Mesendoderm (in vitro differentiated cells): ENCODE data around the gene ACACB.

ENCODE experiments used
- DNase-seq: peaks from one replicate; pipeline ENCODE4 v3.0.0; 2013
- H2AK5ac ChIP-seq: 2 replicates; pipeline ENCODE4 v1.6.1; 2013; ENCODE audit warnings: low read length, inconsistent platforms
- H2BK120ac ChIP-seq: 2 replicates; pipeline ENCODE4 v1.6.1; 2013; ENCODE audit warnings: low read depth, mild to moderate bottlenecking, low read length, moderate library complexity, mixed read lengths
- H2BK15ac ChIP-seq: replicated peaks from 2 replicates; pipeline ENCODE4 v1.6.1; 2013; ENCODE audit warnings: low read depth, mild to moderate bottlenecking, moderate library complexity
- H2BK5ac ChIP-seq: 2 replicates; pipeline ENCODE4 v1.6.1; 2013; ENCODE audit warnings: low read length, inconsistent platforms
- H3K18ac ChIP-seq: 2 replicates; pipeline ENCODE4 v1.6.1; 2013; ENCODE audit warnings: mild to moderate bottlenecking, low read length, mixed read lengths
- H3K23ac ChIP-seq: one replicate; pipeline ENCODE4 v1.6.1; 2013; ENCODE audit warnings: low read length
- H3K27ac ChIP-seq: 2 replicates; pipeline ENCODE4 v1.5.1; 2013; ENCODE audit warnings: low read depth, mild to moderate bottlenecking, inconsistent platforms, low read length, moderate library complexity
- H3K27me3 ChIP-seq: 2 replicates; pipeline ENCODE4 v1.6.1; 2013; ENCODE audit warnings: low read length, control low read depth, mild to moderate bottlenecking, inconsistent platforms; ENCODE audit not compliant: insufficient read depth, poor library complexity
- H3K36me3 ChIP-seq: 2 replicates; pipeline ENCODE4 v1.6.1; 2013; ENCODE audit warnings: low read length, inconsistent platforms; ENCODE audit not compliant: control insufficient read depth, insufficient read depth
- H3K4ac ChIP-seq: one replicate; pipeline ENCODE4 v1.6.1; 2013; ENCODE audit warnings: low read depth, mild to moderate bottlenecking, low read length, moderate library complexity
- H3K4me1 ChIP-seq: 2 replicates; pipeline ENCODE4 v1.6.1; 2013; ENCODE audit warnings: low read depth, low read length, inconsistent platforms; ENCODE audit not compliant: control insufficient read depth
- H3K4me2 ChIP-seq: 2 replicates; pipeline ENCODE4 v1.6.1; 2013; ENCODE audit warnings: low read length
- H3K4me3 ChIP-seq: 2 replicates; pipeline ENCODE4 v1.5.1; 2013; ENCODE audit warnings: mild to moderate bottlenecking, low read length
- H3K56ac ChIP-seq: one replicate; pipeline ENCODE4 v1.6.1; 2013; ENCODE audit warnings: low read length
- H3K79me1 ChIP-seq: 2 replicates; pipeline ENCODE4 v1.6.1; 2013; ENCODE audit warnings: low read length, inconsistent platforms
- H3K79me2 ChIP-seq: 2 replicates; pipeline ENCODE4 v1.6.1; 2013; ENCODE audit warnings: mild to moderate bottlenecking, low read length; ENCODE audit not compliant: control insufficient read depth, insufficient read depth
- H3K9ac ChIP-seq: 2 replicates; pipeline ENCODE4 v1.6.1; 2013; ENCODE audit warnings: low read length, inconsistent platforms
- H4K5ac ChIP-seq: one replicate; pipeline ENCODE4 v1.6.1; 2013; ENCODE audit warnings: low read length
- H4K8ac ChIP-seq: one replicate; pipeline ENCODE4 v1.6.1; 2013; ENCODE audit warnings: low read depth, mild to moderate bottlenecking, control low read depth, low read length, moderate library complexity
- WGBS: extraction: QIAGEN DNeasy Blood & Tissue Kit; methylation state at CpG from one replicate; pipeline ENCODE4 v1.1.7; 2013; ENCODE audit warnings: low lambda C conversion rate, missing lambda C conversion rate; ENCODE audit not compliant: insufficient coverage; ENCODE audit errors: extremely low coverage; 5-methylcytosine and 5-hydroxymethylcytosine counted together

Gene ACACB

DNA sequence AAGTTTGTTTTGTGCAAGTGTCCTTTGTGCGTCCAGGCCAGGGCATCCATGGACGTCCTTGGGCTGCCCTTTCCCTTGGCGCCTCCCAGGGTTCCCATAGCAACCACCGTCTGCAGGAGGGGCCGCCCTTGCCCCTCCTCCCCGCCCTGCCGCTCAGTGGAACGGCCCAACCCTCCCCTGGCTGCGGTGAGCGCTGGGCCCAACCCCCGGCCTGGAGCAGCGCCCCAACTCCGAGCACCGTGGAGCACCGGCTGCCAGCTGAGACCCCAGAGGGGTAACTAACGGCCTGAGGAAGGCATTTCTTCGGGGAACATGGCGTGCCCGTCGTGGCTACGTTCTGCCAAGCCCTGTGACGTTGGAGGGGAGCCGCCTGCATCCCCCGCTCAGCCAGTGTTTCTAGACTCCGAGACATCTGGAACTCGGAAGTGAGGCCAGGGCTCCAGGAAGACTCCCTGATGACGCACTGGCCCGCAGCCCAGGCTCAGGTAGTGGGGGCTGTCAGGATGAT lies 5.3 kb upstream of the ACACB start:
- no peak overlapping the region for H3K4ac ChIP-seq
- peak overlapping the region; percentile 41 for H3K4me3 ChIP-seq
- no peak overlapping the region for H3K18ac ChIP-seq
- H2BK120ac ChIP-seq, result no peak overlapping the region
- H3K23ac ChIP-seq, result no peak overlapping the region
- H3K4me1 ChIP-seq, result no peaks in the 10 kb centered on the region
- H3K79me2 ChIP-seq, result no peaks in the 10 kb centered on the region
- no peak overlapping the region for H4K8ac ChIP-seq
- DNase-seq, result peak; percentile 88
- no CpG with 5 or more reads among the region's 28 CpGs for WGBS
- peaks cover 6% of the 10 kb centered on the region for H3K36me3 ChIP-seq
- no peak overlapping the region for H2BK5ac ChIP-seq
- no peak overlapping the region for H4K5ac ChIP-seq
- H3K9ac ChIP-seq, result peak overlapping the region; percentile 69
- no peaks in the 10 kb centered on the region for H3K79me1 ChIP-seq
- no peak overlapping the region for H3K27ac ChIP-seq
- peak overlapping the region; percentile 78 for H3K56ac ChIP-seq
- peak overlapping the region; percentile 67 for H3K4me2 ChIP-seq
- no peaks in the 10 kb centered on the region for H3K27me3 ChIP-seq
- H2BK15ac ChIP-seq, result no peak overlapping the region
- H2AK5ac ChIP-seq, result no peak overlapping the region

DNA sequence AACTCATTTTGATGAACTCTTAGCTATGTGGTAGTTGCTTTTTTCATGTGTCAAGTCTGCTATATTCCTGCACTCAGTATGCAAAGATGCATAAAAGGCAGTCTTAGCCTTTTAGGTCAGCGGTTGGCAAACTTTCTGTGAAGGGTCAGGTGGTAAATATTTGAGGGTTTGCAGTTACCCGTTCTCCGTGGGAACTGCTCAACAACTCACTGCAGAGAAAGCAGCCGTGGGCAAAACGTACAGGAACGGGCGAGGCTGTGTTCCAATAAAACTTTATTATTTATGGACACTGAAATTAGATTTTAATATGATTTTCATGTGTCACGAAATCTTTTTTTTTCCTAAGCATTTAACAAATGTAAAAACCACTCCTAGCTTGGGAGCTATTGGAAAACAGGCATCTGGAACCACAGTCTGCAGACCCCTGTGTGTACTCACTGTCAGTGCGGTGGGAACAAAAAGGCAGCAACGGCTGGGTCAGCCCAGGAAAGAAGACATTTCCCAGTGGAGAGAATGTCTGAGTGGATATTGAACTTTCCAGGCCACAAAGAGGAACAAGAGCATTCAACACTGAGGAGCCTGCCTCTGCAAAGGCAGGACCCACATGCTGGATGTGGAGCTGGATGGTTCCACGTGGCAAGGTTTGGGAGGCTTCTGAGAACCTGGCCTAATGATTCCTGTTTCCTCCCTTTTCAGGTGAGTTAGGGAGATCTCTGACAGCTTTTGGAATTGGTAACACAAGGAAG lies 3.5 kb upstream of the ACACB start:
- no peak overlapping the region for H3K4ac ChIP-seq
- no peaks in the 10 kb centered on the region for H3K79me1 ChIP-seq
- no peaks in the 10 kb centered on the region for H3K79me2 ChIP-seq
- H2AK5ac ChIP-seq, result no peak overlapping the region
- no peak overlapping the region for H2BK120ac ChIP-seq
- H3K56ac ChIP-seq, result no peak overlapping the region
- no peak overlapping the region for H3K4me3 ChIP-seq
- no CpG with 5 or more reads among the region's 11 CpGs for WGBS
- peaks cover 3% of the 10 kb centered on the region for H3K36me3 ChIP-seq
- no peak overlapping the region for H3K4me2 ChIP-seq
- H3K27ac ChIP-seq, result no peak overlapping the region
- no peak overlapping the region for H3K18ac ChIP-seq
- no peak overlapping the region for H4K5ac ChIP-seq
- H3K27me3 ChIP-seq, result no peaks in the 10 kb centered on the region
- H2BK5ac ChIP-seq, result no peak overlapping the region
- no peak for DNase-seq
- no peak overlapping the region for H4K8ac ChIP-seq
- no peak overlapping the region for H3K23ac ChIP-seq
- no peak overlapping the region for H3K9ac ChIP-seq
- H3K4me1 ChIP-seq, result no peaks in the 10 kb centered on the region
- H2BK15ac ChIP-seq, result no peak overlapping the region

DNA sequence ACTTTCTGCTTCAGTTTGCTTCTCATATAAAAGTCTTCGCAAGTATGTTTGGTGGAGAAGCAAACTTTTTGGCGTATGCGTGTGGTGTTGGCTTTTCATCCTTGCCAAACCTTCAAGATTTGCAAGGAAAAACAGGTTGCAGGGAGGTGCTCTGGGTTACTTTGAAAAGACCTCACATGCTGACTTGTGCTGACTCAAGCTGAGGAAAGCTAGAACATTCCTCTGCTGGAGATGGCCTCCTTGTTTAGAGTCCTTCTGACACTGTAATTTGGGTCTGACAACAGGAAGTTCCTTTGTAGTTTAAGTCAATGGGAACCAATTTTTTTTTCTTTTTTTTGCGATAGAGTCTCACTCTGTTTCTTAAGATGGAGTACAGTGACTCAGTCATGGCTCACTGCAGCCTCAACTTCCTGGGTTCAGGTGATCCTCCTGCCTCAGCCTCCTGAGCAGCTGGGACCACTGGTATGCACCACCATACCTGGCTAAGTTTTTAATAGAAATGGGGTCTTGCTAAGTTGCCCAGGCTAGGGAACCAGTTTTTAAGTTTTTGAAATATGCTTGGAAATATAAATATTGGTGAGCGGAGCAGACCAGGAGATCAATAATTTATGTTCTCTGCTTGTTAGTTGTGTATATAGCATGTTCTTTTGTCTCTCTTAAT lies 2.6 kb upstream of the ACACB start:
- no peak overlapping the region for H3K18ac ChIP-seq
- no peak overlapping the region for H3K9ac ChIP-seq
- H3K36me3 ChIP-seq, result peaks cover 3% of the 10 kb centered on the region
- no peak overlapping the region for H3K4me2 ChIP-seq
- no peaks in the 10 kb centered on the region for H3K27me3 ChIP-seq
- no peak overlapping the region for H3K27ac ChIP-seq
- no CpG with 5 or more reads among the region's 5 CpGs for WGBS
- H2BK120ac ChIP-seq, result no peak overlapping the region
- no peak overlapping the region for H2AK5ac ChIP-seq
- no peaks in the 10 kb centered on the region for H3K79me1 ChIP-seq
- no peaks in the 10 kb centered on the region for H3K79me2 ChIP-seq
- H4K5ac ChIP-seq, result no peak overlapping the region
- no peak overlapping the region for H3K4ac ChIP-seq
- H4K8ac ChIP-seq, result no peak overlapping the region
- no peak for DNase-seq
- no peak overlapping the region for H3K4me3 ChIP-seq
- no peak overlapping the region for H2BK15ac ChIP-seq
- no peak overlapping the region for H3K56ac ChIP-seq
- H2BK5ac ChIP-seq, result no peak overlapping the region
- no peaks in the 10 kb centered on the region for H3K4me1 ChIP-seq
- H3K23ac ChIP-seq, result no peak overlapping the region

DNA sequence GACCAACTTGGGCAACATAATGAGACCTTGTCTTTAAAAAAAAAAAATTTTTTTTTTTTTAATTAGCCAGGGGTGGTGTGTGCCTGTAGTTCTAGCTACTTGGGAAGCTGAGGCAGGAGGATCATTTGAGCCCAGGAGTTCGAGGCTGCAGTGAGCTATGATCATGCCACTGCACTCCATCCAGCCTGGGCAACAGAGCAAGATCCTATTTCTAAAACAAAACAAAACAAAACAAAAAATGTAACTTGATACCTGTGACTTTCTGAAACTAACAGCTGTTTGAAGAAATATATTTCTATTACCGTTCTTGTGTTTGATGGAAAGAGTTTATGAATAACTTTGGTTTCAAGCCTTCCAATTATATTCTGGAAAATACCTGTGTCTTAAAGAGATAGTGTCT lies 1.7 kb upstream of the ACACB start:
- H3K36me3 ChIP-seq, result no peaks in the 10 kb centered on the region
- H3K23ac ChIP-seq, result no peak overlapping the region
- no peak for DNase-seq
- no peak overlapping the region for H3K9ac ChIP-seq
- H3K27ac ChIP-seq, result no peak overlapping the region
- no peak overlapping the region for H3K4me3 ChIP-seq
- no peak overlapping the region for H2BK5ac ChIP-seq
- no peak overlapping the region for H3K4me2 ChIP-seq
- no peak overlapping the region for H2BK120ac ChIP-seq
- no peak overlapping the region for H4K5ac ChIP-seq
- no peak overlapping the region for H3K4ac ChIP-seq
- no peak overlapping the region for H3K56ac ChIP-seq
- H2BK15ac ChIP-seq, result no peak overlapping the region
- no CpG with 5 or more reads among the region's 2 CpGs for WGBS
- H3K79me1 ChIP-seq, result no peaks in the 10 kb centered on the region
- H3K79me2 ChIP-seq, result no peaks in the 10 kb centered on the region
- no peaks in the 10 kb centered on the region for H3K4me1 ChIP-seq
- no peak overlapping the region for H2AK5ac ChIP-seq
- H3K18ac ChIP-seq, result no peak overlapping the region
- H4K8ac ChIP-seq, result no peak overlapping the region
- H3K27me3 ChIP-seq, result no peaks in the 10 kb centered on the region

DNA sequence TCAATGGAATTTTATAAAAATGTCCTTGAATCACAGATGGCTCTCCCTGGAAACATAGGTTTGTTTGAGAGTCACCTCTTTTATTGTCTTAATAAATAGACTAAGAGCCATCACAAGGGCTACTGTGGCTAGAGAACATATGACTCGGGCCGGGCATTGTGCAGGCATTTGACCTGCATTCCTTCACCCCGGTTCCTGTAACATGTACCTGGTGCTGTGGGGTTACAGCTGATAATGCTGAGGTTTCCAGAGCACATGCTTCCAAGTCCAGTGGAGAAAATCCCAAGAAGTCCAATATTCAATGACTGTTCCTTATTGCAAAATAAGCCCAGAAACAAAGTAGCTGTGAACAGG lies 1.0 kb upstream of the ACACB start:
- Histone ChIP-seq H3K79me1 (no peaks in the 10 kb centered on the region), H3K36me3 (no peaks in the 10 kb centered on the region), H3K4me2 (no peak overlapping the region), H4K5ac (no peak overlapping the region), H3K4ac (no peak overlapping the region), H3K4me1 (no peaks in the 10 kb centered on the region), H2BK5ac (no peak overlapping the region), H3K27ac (no peak overlapping the region), H2AK5ac (no peak overlapping the region), H3K9ac (no peak overlapping the region), H3K56ac (no peak overlapping the region), H3K4me3 (no peak overlapping the region), H2BK15ac (no peak overlapping the region), H2BK120ac (no peak overlapping the region), H3K79me2 (no peaks in the 10 kb centered on the region), H3K27me3 (no peaks in the 10 kb centered on the region), H4K8ac (no peak overlapping the region), H3K23ac (no peak overlapping the region), H3K18ac (no peak overlapping the region)
- no peak for DNase-seq
- WGBS, result no CpG with 5 or more reads among the region's 3 CpGs
